T-cell (primary cell): Measurements from ENCODE around the gene RAE1. TPM values are rescaled to one million over a fixed set of nuclear protein-coding genes. Genes with fewer than 3 reads are reported as not detected.

Experiments used
- ATAC-seq, 4 experiments: fragments of 200-7000 bp in 3 of 4; fragments of 150-1000 bp in 1 of 4; cut with Tn5 transposase; replicated peaks in 1 of 4; 1 replicate in 3 of 4; 2 replicates in 1 of 4; pipeline ENCODE4 v1.10.0; 2021; ENCODE audit warnings: moderate library complexity in 3 of 4, mild to moderate bottlenecking in 2 of 4, moderate number of reproducible peaks in 1 of 4
- CTCF ChIA-PET, 2 donors: fragments of 300-600 bp; sonication (Branson Sonifier 250); formaldehyde crosslinking; loops; one replicate each; lab custom pipeline; 2022; ENCODE audit warnings: antibody characterized with exemption in 2 of 2; lab: Charles Lee
- POLR2A ChIA-PET, 2 donors: fragments of 300-600 bp; sonication (Branson Sonifier 250); formaldehyde crosslinking; loops; one replicate each; lab custom pipeline; 2022; ENCODE audit warnings: antibody characterized with exemption in 2 of 2; lab: Charles Lee
- DNase-seq, 35 experiments: peaks; one replicate each; pipeline versions ENCODE4 v3.0.0 to v3.0.0-alpha.2; 2013 to 2023
- H3K27ac ChIP-seq: one replicate; pipeline ENCODE4 v1.5.1; 2013; ENCODE audit warnings: low read length
- H3K27me3 ChIP-seq, 2 experiments: replicated peaks in 1 of 2; 1 replicate in 1 of 2; 2 replicates in 1 of 2; pipeline versions ENCODE4 v1.6.1 to v1.7.0; 2013; ENCODE audit warnings: low read length in 1 of 2, mixed read lengths in 1 of 2; ENCODE audit not compliant: control insufficient read depth in 2 of 2, insufficient read depth in 2 of 2; ENCODE audit errors: extremely low read depth in 1 of 2
- H3K36me3 ChIP-seq, 2 donors: 1 replicate in 1 of 2; 2 replicates in 1 of 2; pipeline versions ENCODE4 v1.6.1 to v1.7.0; 2013; ENCODE audit warnings: low read length in 1 of 2; ENCODE audit not compliant: control insufficient read depth in 2 of 2, insufficient read depth in 1 of 2; ENCODE audit errors: extremely low read depth in 1 of 2
- H3K4me1 ChIP-seq, 2 experiments: 1 replicate in 1 of 2; 2 replicates in 1 of 2; pipeline versions ENCODE4 v1.6.1 to v1.7.0; 2013; ENCODE audit warnings: low read length in 2 of 2, mixed read lengths in 1 of 2; ENCODE audit not compliant: insufficient read depth in 2 of 2, control insufficient read depth in 1 of 2; ENCODE audit errors: extremely low read depth in 1 of 2
- H3K4me3 ChIP-seq, 2 donors: 1 replicate in 1 of 2; 2 replicates in 1 of 2; pipeline versions ENCODE4 v1.5.1 to v1.7.0; 2013; ENCODE audit warnings: mild to moderate bottlenecking in 2 of 2, low read length in 1 of 2, moderate library complexity in 1 of 2; ENCODE audit not compliant: control insufficient read depth in 1 of 2; ENCODE audit errors: extremely low read depth in 1 of 2
- H3K9me3 ChIP-seq: 2 replicates; pipeline ENCODE4 v1.7.0; 2013
- H3K27ac Mint-ChIP-seq, 2 donors: one replicate each; pipeline ENCODE4 v1.8.0; 2020 to 2021; ENCODE audit warnings: mild to moderate bottlenecking in 2 of 2, mixed read lengths in 2 of 2
- H3K27me3 Mint-ChIP-seq, 2 donors: one replicate each; pipeline ENCODE4 v1.8.0; 2021 to 2022; ENCODE audit warnings: mixed read lengths in 2 of 2
- H3K36me3 Mint-ChIP-seq: one replicate; pipeline ENCODE4 v1.8.0; 2021; ENCODE audit warnings: mixed read lengths
- H3K4me1 Mint-ChIP-seq, 3 donors: one replicate each; pipeline ENCODE4 v1.8.0; 2020 to 2022; ENCODE audit warnings: mixed read lengths in 3 of 3, mild to moderate bottlenecking in 1 of 3
- H3K4me3 Mint-ChIP-seq, 3 donors: one replicate each; pipeline ENCODE4 v1.8.0; 2020 to 2022; ENCODE audit warnings: mild to moderate bottlenecking in 3 of 3, mixed read lengths in 3 of 3, moderate library complexity in 3 of 3
- H3K9me3 Mint-ChIP-seq, 3 donors: one replicate each; pipeline ENCODE4 v1.8.0; 2020 to 2022; ENCODE audit warnings: mixed read lengths in 3 of 3
- WGBS: methylation state at CpG from one replicate; pipeline ENCODE4 v1.1.5; 2013; ENCODE audit warnings: missing lambda C conversion rate; ENCODE audit not compliant: insufficient coverage; 5-methylcytosine and 5-hydroxymethylcytosine counted together
- total RNA-seq, 35 experiments: library from RNA in 6 of 35; stranded (reverse) in 6 of 35; fragments of 120-200 nt in 1 of 35; gene quantifications; one replicate each; pipeline versions ENCODE4 v1.2.1 to v1.2.4 and lab custom pipeline; 2013 to 2026

RAE1 gene
- total RNA-seq, 5 donors from 2014 or later (not counting 1 experiment from before 2014, with no cell fraction given), result 29.0 to 41.1 (median 29.4) TPM

DNA sequence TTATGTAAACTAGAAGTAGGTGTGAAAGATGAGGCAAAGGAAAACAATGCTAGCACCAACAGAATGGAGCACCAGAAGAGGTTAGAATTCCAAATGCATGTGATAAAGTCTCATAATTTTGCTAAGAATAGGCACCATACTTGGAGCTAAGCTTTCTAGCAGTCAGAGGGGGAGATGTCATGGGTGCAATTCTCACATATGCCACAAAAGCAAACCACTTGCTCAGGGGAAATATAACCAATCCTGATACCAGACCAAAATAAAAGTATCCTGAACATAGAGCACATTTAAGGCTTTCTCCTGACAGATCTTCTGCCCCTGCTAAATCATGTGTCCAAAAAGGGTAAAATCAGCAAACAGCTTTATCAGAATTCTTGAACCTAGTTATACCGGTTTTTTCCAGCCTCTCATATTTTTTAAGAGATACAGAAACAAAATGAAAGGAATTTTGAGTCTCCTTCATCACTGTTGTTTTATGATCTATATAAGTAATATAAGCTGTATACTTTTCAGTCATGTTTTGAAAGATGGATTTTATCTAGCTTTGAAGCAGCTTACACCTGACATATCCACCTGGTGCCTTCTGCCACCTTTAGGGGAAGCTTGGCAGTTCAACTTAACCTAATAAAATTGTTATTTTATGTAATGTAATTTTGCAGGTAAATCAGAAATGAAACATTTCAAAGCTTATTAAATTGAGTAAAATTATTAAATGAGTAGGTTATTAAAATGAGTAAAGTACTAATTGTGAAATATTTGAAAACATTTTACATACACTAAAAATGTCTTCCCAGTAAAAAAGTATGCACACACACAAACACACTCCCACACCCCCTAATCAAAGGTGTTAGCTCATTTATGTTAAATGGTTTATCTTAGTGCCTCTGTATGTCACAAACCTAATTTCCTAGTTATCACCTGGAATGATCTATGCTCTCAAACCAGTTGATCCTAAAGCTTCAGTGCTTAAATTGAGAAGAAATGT is 18.7 kb upstream of the RAE1 start:
- H3K9me3 ChIP-seq, result no peaks in the 10 kb centered on the region
- no CpG with 5 or more reads among the region's 1 CpG for WGBS
- Mint-ChIP-seq H3K4me3 (no peak overlapping the region), H3K4me1 (no peaks in the 10 kb centered on the region), H3K27me3 (peaks cover 31 to 39% of the 10 kb centered on the region in 2 donors), H3K27ac (no peak overlapping the region), H3K36me3 (no peaks in the 10 kb centered on the region), H3K9me3 (no peaks in the 10 kb centered on the region)
- DNase-seq, result no peak
- POLR2A ChIA-PET, result interaction anchor here in 1 of 2 donors (0.6 kb wide), 1 partner anchor 103 kb away, joined by 3 read pairs; no protein-coding TSS in a partner anchor
- no peaks in the 10 kb centered on the region for H3K36me3 ChIP-seq
- H3K4me1 ChIP-seq, result no peaks in the 10 kb centered on the region
- H3K27ac ChIP-seq, result no peak overlapping the region
- no peak for ATAC-seq
- H3K4me3 ChIP-seq, result no peak overlapping the region
- peaks cover 12 to 20% of the 10 kb centered on the region in 2 experiments for H3K27me3 ChIP-seq
- CTCF ChIA-PET, result interaction anchor here in 1 of 2 donors (0.5 kb wide), 1 partner anchor 35 kb away, joined by 3 read pairs; no protein-coding TSS in a partner anchor

DNA sequence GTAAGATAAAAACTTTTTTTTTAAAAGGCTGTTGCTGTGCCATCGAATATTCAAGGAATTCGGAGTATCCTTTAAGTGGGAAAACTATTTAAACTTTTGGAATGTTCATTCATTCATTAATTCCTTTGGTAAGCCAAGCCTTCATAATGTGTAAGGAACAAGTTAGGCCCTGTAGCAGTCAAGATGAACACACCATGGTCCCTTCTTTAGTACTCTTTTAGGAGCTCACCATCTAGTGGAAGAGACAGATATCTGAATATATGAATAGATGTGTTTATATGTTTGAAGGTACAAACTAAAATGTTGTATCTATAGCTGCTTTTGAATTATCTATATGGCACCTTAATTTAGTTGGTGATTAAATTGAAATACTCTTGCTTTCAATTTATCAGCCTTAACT is 15.7 kb upstream of the RAE1 start:
- Histone ChIP-seq H3K36me3 (no peaks in the 10 kb centered on the region), H3K4me1 (no peaks in the 10 kb centered on the region), H3K4me3 (no peak overlapping the region), H3K27ac (no peak overlapping the region), H3K9me3 (no peaks in the 10 kb centered on the region), H3K27me3 (peaks cover 9 to 11% of the 10 kb centered on the region in 2 experiments)
- WGBS, result no CpG with 5 or more reads among the region's 2 CpGs
- H3K4me3 Mint-ChIP-seq, result no peak overlapping the region
- H3K27me3 Mint-ChIP-seq, result peaks cover 28 to 35% of the 10 kb centered on the region in 2 donors
- ChIA-PET POLR2A (no interaction called here), CTCF (no interaction called here)
- H3K36me3 Mint-ChIP-seq, result no peaks in the 10 kb centered on the region
- H3K4me1 Mint-ChIP-seq, result no peaks in the 10 kb centered on the region
- ATAC-seq (no peak), DNase-seq (no peak)
- H3K27ac Mint-ChIP-seq, result no peak overlapping the region
- no peaks in the 10 kb centered on the region for H3K9me3 Mint-ChIP-seq

DNA sequence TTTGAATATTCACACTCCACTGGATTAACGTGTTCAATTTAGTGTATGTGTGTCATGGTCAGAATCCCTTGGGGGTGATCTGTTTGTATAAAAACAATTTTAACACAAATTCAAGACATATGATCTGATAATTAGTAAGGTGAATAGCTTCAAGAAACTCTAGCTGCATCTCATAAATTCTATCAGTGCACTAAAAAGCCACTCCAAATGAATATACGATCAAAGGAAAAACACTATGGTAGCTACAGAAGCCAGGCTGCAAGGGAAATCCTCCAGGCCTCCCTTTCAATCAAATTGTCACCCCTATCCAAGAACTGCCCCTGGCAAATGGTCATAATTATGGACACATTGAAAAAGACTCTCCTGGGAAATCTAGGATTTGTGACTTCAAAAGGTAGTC is 9.4 kb upstream of the RAE1 start:
- H3K27ac ChIP-seq, result no peak overlapping the region
- H3K4me1 ChIP-seq, result no peaks in the 10 kb centered on the region
- DNase-seq (no peak), ATAC-seq (no peak)
- Mint-ChIP-seq H3K27ac (no peak overlapping the region), H3K36me3 (no peaks in the 10 kb centered on the region), H3K9me3 (no peaks in the 10 kb centered on the region), H3K27me3 (peaks cover 15 to 17% of the 10 kb centered on the region in 2 donors), H3K4me3 (no peak overlapping the region), H3K4me1 (no peaks in the 10 kb centered on the region)
- ChIA-PET POLR2A (no interaction called here), CTCF (no interaction called here)
- H3K27me3 ChIP-seq, result peaks cover 3 to 4% of the 10 kb centered on the region in 2 experiments
- H3K36me3 ChIP-seq, result no peaks in the 10 kb centered on the region
- H3K9me3 ChIP-seq, result no peaks in the 10 kb centered on the region
- no CpG with 5 or more reads among the region's 2 CpGs for WGBS
- no peak overlapping the region for H3K4me3 ChIP-seq

DNA sequence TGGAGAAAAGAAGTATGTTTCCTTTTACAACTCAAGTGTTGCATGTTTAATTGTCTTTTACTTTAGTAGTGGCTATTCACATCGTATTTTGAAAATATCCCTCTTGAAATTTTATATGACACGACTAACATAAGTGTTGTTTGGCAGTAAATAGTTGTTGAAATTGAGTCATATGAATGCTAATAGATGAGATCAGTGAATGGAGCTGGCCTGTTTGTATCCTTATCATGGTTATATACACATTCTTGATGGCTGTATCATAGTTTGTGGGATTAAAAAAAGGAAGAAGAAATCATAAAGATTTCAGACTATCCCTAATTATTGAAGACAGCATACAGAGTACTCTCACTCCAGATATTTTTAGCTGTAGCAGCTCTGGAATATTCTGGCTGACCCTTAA is 8.2 kb upstream of the RAE1 start:
- no CpG with 5 or more reads among the region's 2 CpGs for WGBS
- ChIA-PET POLR2A (no interaction called here), CTCF (no interaction called here)
- ATAC-seq, result no peak
- Mint-ChIP-seq H3K4me1 (no peaks in the 10 kb centered on the region), H3K27me3 (peaks cover 18 to 19% of the 10 kb centered on the region in 2 donors), H3K27ac (no peak overlapping the region), H3K9me3 (no peaks in the 10 kb centered on the region), H3K36me3 (no peaks in the 10 kb centered on the region), H3K4me3 (no peak overlapping the region)
- H3K4me1 ChIP-seq, result no peaks in the 10 kb centered on the region
- H3K4me3 ChIP-seq, result no peak overlapping the region
- no peak overlapping the region for H3K27ac ChIP-seq
- H3K36me3 ChIP-seq, result no peaks in the 10 kb centered on the region
- no peak for DNase-seq
- peaks cover 2% of the 10 kb centered on the region in 2 experiments for H3K27me3 ChIP-seq
- no peaks in the 10 kb centered on the region for H3K9me3 ChIP-seq

DNA sequence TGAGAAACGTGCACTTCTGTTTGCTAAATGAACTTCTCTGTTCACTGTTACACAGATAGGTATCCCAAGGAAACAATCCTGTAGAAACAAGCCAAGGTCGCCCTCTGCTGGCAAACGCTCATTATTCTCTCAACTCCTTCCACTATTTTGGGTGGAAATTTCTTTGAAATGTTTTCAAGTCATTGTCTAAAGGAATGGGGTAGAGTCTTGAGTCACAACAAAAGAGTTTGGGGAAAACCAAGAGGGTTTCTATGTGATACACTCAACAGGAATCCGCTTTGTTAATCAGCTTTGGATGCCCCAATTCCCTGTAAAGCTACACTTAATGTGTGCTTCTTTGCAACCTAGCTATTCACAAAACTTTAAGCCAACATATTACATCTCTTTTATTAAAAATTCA is 4.6 kb upstream of the RAE1 start:
- POLR2A ChIA-PET, result interaction anchor here in 1 of 2 donors (0.6 kb wide), 1 partner anchor 43 kb away, joined by 5 read pairs; no protein-coding TSS in a partner anchor
- Histone ChIP-seq H3K4me1 (peaks cover 0 to 7% of the 10 kb centered on the region in 2 experiments), H3K4me3 (no peak overlapping the region), H3K27ac (no peak overlapping the region), H3K27me3 (peaks cover 0 to 2% of the 10 kb centered on the region in 2 experiments), H3K9me3 (no peaks in the 10 kb centered on the region), H3K36me3 (no peaks in the 10 kb centered on the region)
- peaks cover 14 to 20% of the 10 kb centered on the region in 2 donors for H3K27me3 Mint-ChIP-seq
- H3K9me3 Mint-ChIP-seq, result no peaks in the 10 kb centered on the region
- WGBS, result no CpG with 5 or more reads among the region's 4 CpGs
- DNase-seq (peak in 32 of 35 experiments; percentile 32 to 77 (median 58)), ATAC-seq (peak in 1 of 4 experiments; percentile 29)
- H3K36me3 Mint-ChIP-seq, result no peaks in the 10 kb centered on the region
- H3K27ac Mint-ChIP-seq, result no peak overlapping the region
- H3K4me3 Mint-ChIP-seq, result no peak overlapping the region
- CTCF ChIA-PET, result interaction anchor here (0.7 to 0.9 kb wide), 4 partner anchors 13 to 966 kb away, joined by 3 read pairs; no protein-coding TSS in a partner anchor
- H3K4me1 Mint-ChIP-seq, result peaks cover 0 to 2% (median 0%) of the 10 kb centered on the region in 3 donors

DNA sequence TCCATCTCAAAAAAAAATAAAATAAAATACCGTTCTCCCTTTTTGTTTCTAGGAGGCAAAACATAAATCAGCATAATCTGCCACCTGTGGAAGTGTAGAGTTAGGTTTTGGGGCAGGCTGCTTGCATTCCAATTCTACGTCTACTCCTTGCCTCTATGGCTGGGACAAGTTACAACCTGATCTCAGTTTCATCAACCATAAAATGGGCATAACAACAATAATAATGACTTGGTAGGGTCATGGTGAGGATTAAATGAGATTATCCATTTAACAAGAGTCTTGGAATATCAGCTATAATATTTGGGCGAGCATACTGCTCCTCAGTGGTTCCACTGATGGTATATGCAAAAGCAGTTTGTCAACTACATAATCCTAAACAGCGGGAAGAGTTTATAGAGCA is 3.7 kb upstream of the RAE1 start:
- no peak overlapping the region for H3K4me3 ChIP-seq
- CTCF ChIA-PET, result no interaction called here

More for the DNA sequence above, 3.7 kb upstream of the RAE1 start:
- peaks cover 9 to 14% of the 10 kb centered on the region in 2 donors for H3K27me3 Mint-ChIP-seq
- no peaks in the 10 kb centered on the region for H3K9me3 Mint-ChIP-seq
- peaks cover 9 to 11% (median 9%) of the 10 kb centered on the region in 3 donors for H3K4me1 Mint-ChIP-seq
- peaks cover 0 to 2% of the 10 kb centered on the region in 2 experiments for H3K27me3 ChIP-seq
- H3K27ac Mint-ChIP-seq, result no peak overlapping the region
- no peaks in the 10 kb centered on the region for H3K36me3 ChIP-seq
- no peak for DNase-seq
- WGBS, result no CpG with 5 or more reads among the region's 4 CpGs
- peaks cover 9 to 16% of the 10 kb centered on the region in 2 experiments for H3K4me1 ChIP-seq
- ATAC-seq, result no peak
- POLR2A ChIA-PET, result no interaction called here
- H3K36me3 Mint-ChIP-seq, result no peaks in the 10 kb centered on the region
- no peak overlapping the region for H3K27ac ChIP-seq
- no peak overlapping the region for H3K4me3 Mint-ChIP-seq
- H3K9me3 ChIP-seq, result no peaks in the 10 kb centered on the region
